ENCODE results near the gene VPS8.

The VPS8 gene

GRCh38 chr3:184815046-184815930, 3.3 kb downstream of the VPS8 start:
- no peak for DNase-seq

GRCh38 chr3:184816614-184817013, 4.6 kb downstream of the VPS8 start:
- DNase-seq = no peak

GRCh38 chr3:184820525-184820924, 8.6 kb downstream of the VPS8 start:
- no peak for DNase-seq

GRCh38 chr3:184821034-184821433, 9.1 kb downstream of the VPS8 start:
- no peak for DNase-seq

- DNase-seq = no peak
Measured at GRCh38 chr3:184822081-184822480, 10.1 kb downstream of the VPS8 start.

- no peak for DNase-seq
Measured at GRCh38 chr3:184822654-184823053, 10.7 kb downstream of the VPS8 start.

GRCh38 chr3:184823990-184824389, 12.0 kb downstream of the VPS8 start:
- DNase-seq = no peak

- no peak for DNase-seq
Measured at GRCh38 chr3:184825121-184825820, 13.3 kb downstream of the VPS8 start.

GRCh38 chr3:184827572-184827971, 15.6 kb downstream of the VPS8 start:
- DNase-seq = no peak

GRCh38 chr3:184832044-184832443, 20.1 kb downstream of the VPS8 start:
- DNase-seq = no peak

- no peak for DNase-seq
Measured at GRCh38 chr3:184832903-184833302, 20.9 kb downstream of the VPS8 start.

GRCh38 chr3:184836090-184836822, 24.3 kb downstream of the VPS8 start:
- DNase-seq = no peak

GRCh38 chr3:184842433-184842832, 30.5 kb downstream of the VPS8 start:
- no peak for DNase-seq

GRCh38 chr3:184845819-184846218, 33.9 kb downstream of the VPS8 start:
- DNase-seq = no peak

- no peak for DNase-seq
Measured at GRCh38 chr3:184846496-184846895, 34.5 kb downstream of the VPS8 start.

- DNase-seq = no peak
Measured at GRCh38 chr3:184848934-184849333, 37.0 kb downstream of the VPS8 start.

- no peak for DNase-seq
Measured at GRCh38 chr3:184850201-184850600, 38.2 kb downstream of the VPS8 start.

- no peak for DNase-seq
Measured at GRCh38 chr3:184857099-184857498, 45.1 kb downstream of the VPS8 start.

- no peak for DNase-seq
Measured at GRCh38 chr3:184864000-184864399, 52.0 kb downstream of the VPS8 start.

- DNase-seq = no peak
Measured at GRCh38 chr3:184868477-184868876, 56.5 kb downstream of the VPS8 start.

- no peak for DNase-seq
Measured at GRCh38 chr3:184872200-184872599, 60.2 kb downstream of the VPS8 start.

- DNase-seq = no peak
Measured at GRCh38 chr3:184873141-184873540, 61.2 kb downstream of the VPS8 start.
